Kidney (tissue), 14 donors: ENCODE data around the gene SHISA6. TPM values are rescaled to one million over a fixed set of nuclear protein-coding genes. Genes with fewer than 3 reads are reported as not detected.

Experiments
- DNase-seq, 5 donors: peaks; one replicate each; pipeline ENCODE4 v3.0.0-alpha.2; 2013 to 2020
- FAIRE-seq: peaks from 2 replicates; lab custom pipeline; 2012; peaks lifted over from hg19 to GRCh38; lab: Jason Lieb, UNC
- H3K27ac ChIP-seq, 2 donors: one replicate each; pipeline ENCODE4 v1.7.0; 2013; ENCODE audit warnings: low read depth in 2 of 2, low read length in 2 of 2, inconsistent platforms in 1 of 2
- H3K27me3 ChIP-seq: one replicate; pipeline ENCODE4 v1.7.1; 2013; ENCODE audit warnings: low read length, inconsistent platforms; ENCODE audit not compliant: control insufficient read depth, insufficient read depth
- H3K36me3 ChIP-seq, 3 donors: one replicate each; pipeline versions ENCODE4 v1.7.0 to v1.7.1; 2013; ENCODE audit warnings: low read length in 3 of 3, control low read depth in 1 of 3, inconsistent platforms in 1 of 3; ENCODE audit not compliant: insufficient read depth in 3 of 3, control insufficient read depth in 2 of 3
- H3K4me1 ChIP-seq, 3 donors: one replicate each; pipeline versions ENCODE4 v1.7.0 to v1.7.1; 2013; ENCODE audit warnings: low read length in 3 of 3, inconsistent platforms in 1 of 3, low read depth in 1 of 3; ENCODE audit not compliant: control insufficient read depth in 2 of 3, insufficient read depth in 2 of 3
- H3K4me3 ChIP-seq, 3 donors: one replicate each; pipeline versions ENCODE4 v1.7.0 to v1.8.1; 2013; ENCODE audit warnings: low read length in 3 of 3, control low read depth in 1 of 3, inconsistent platforms in 1 of 3
- H3K9ac ChIP-seq, 3 donors: one replicate each; pipeline versions ENCODE4 v1.7.0 to v1.7.1; 2013; ENCODE audit warnings: low read length in 3 of 3, control low read depth in 1 of 3, inconsistent platforms in 1 of 3
- H3K9me3 ChIP-seq, 3 donors: one replicate each; pipeline versions ENCODE4 v1.7.0 to v1.7.1; 2013; ENCODE audit warnings: low read length in 3 of 3, control low read depth in 1 of 3, inconsistent platforms in 1 of 3; ENCODE audit not compliant: control insufficient read depth in 2 of 3, insufficient read depth in 1 of 3
- CTCF ChIP-seq: IDR thresholded peaks from 3 replicates; pipeline ENCODE4 v1.5.1; 2012; ENCODE audit warnings: mild to moderate bottlenecking, moderate library complexity, borderline replicate concordance; ENCODE audit not compliant: insufficient read depth; ENCODE audit errors: extremely low read depth
- intact Hi-C: fragments of 100-400 bp; cut with DNase I; formaldehyde crosslinking; loops from one replicate; pipeline ENCODE4 v1.11.1; 2022
- polyA plus RNA-seq: library from polyadenylated mRNA; stranded (reverse); fragments of 350-450 nt; fragmentation: Illumina TruSeq; extraction: RNeasy Lipid Tissue Mini Kit (QIAGEN cat#74804); gene quantifications from one replicate; pipeline ENCODE4 v1.2.3, GENCODE V29; 2014; ENCODE audit warnings: low read depth, low replicate concordance; ENCODE audit not compliant: insufficient read depth
- total RNA-seq: library from RNA; stranded (reverse); fragmentation: NEBNext Ultra II Directional; extraction: Animal tissue kit (Norgen Biotek cat#: 25700); gene quantifications from one replicate; pipeline ENCODE4 v1.2.1, GENCODE V29; 2021
- donor health status: control.
- donor health status: control.
- donor health status: control.
- donor health status: control.
- donor health status: control.
- donor health status: DM: yes; HTN: yes; CAD: no.
- donor health status: Normal renal cell carcinoma (clear cell type).

SHISA6 gene
- total and polyA plus RNA-seq, 2 donors from 2014 or later, result 0.84 to 1.0 TPM

- H3K27me3 ChIP-seq, result no peaks in the 10 kb centered on the region
- no peak for TF ChIP-seq CTCF
- FAIRE-seq (no peak), DNase-seq (peak in 3 of 5 donors; percentile 18 to 40 (median 33))
- H3K4me1 ChIP-seq, result no peaks in the 10 kb centered on the region
- no peak overlapping the region for H3K27ac ChIP-seq
- intact Hi-C loops, result no loop called here
- H3K36me3 ChIP-seq, result no peaks in the 10 kb centered on the region
- H3K9me3 ChIP-seq, result no peaks in the 10 kb centered on the region
- H3K9ac ChIP-seq, result no peak overlapping the region
- H3K4me3 ChIP-seq, result no peak overlapping the region
These were observed 35.4 kb upstream of the SHISA6 start for GRCh38 chr17:11205659-11206058.

GRCh38 chr17:11209906-11210305 is 31.1 kb upstream of the SHISA6 start:
- DNase-seq (no peak), FAIRE-seq (no peak)
- intact Hi-C loops, result no loop called here
- no peaks in the 10 kb centered on the region for H3K4me1 ChIP-seq
- no peak overlapping the region for H3K4me3 ChIP-seq
- H3K27ac ChIP-seq, result no peak overlapping the region
- no peaks in the 10 kb centered on the region for H3K9me3 ChIP-seq
- H3K36me3 ChIP-seq, result no peaks in the 10 kb centered on the region
- TF ChIP-seq CTCF, result no peak
- H3K9ac ChIP-seq, result no peak overlapping the region
- H3K27me3 ChIP-seq, result no peaks in the 10 kb centered on the region

GRCh38 chr17:11212792-11213191 is 28.2 kb upstream of the SHISA6 start:
- Histone ChIP-seq H3K4me1 (no peaks in the 10 kb centered on the region), H3K36me3 (no peaks in the 10 kb centered on the region), H3K4me3 (no peak overlapping the region), H3K9me3 (no peaks in the 10 kb centered on the region), H3K9ac (no peak overlapping the region), H3K27ac (no peak overlapping the region), H3K27me3 (no peaks in the 10 kb centered on the region)
- intact Hi-C loops, result no loop called here
- FAIRE-seq (no peak), DNase-seq (no peak)
- TF ChIP-seq CTCF, result no peak

GRCh38 chr17:11216976-11217375 is 24.0 kb upstream of the SHISA6 start:
- Histone ChIP-seq H3K9me3 (no peaks in the 10 kb centered on the region), H3K27me3 (no peaks in the 10 kb centered on the region), H3K36me3 (no peaks in the 10 kb centered on the region), H3K27ac (no peak overlapping the region), H3K9ac (no peak overlapping the region), H3K4me1 (no peaks in the 10 kb centered on the region), H3K4me3 (no peak overlapping the region)
- DNase-seq, result no peak
- intact Hi-C loops, result no loop called here
- no peak for TF ChIP-seq CTCF
- FAIRE-seq, result no peak
